ENCODE measurements around the gene FUT7.
A peak's percentile ranks its signal among the peaks of the same experiment; 100 is the strongest.

GRCh38 chr9:137042751-137043727, 11.2 kb upstream of the FUT7 start:
- TF ChIP-seq POLR2AphosphoS5 (IDR thresholded peaks at IDR 0.05) (peak; percentile 39 to 51), POLR2A (IDR thresholded peaks at IDR 0.05; ENCODE audit: low read depth) (no peak)
- TF ChIP-seq, protein P1, sequence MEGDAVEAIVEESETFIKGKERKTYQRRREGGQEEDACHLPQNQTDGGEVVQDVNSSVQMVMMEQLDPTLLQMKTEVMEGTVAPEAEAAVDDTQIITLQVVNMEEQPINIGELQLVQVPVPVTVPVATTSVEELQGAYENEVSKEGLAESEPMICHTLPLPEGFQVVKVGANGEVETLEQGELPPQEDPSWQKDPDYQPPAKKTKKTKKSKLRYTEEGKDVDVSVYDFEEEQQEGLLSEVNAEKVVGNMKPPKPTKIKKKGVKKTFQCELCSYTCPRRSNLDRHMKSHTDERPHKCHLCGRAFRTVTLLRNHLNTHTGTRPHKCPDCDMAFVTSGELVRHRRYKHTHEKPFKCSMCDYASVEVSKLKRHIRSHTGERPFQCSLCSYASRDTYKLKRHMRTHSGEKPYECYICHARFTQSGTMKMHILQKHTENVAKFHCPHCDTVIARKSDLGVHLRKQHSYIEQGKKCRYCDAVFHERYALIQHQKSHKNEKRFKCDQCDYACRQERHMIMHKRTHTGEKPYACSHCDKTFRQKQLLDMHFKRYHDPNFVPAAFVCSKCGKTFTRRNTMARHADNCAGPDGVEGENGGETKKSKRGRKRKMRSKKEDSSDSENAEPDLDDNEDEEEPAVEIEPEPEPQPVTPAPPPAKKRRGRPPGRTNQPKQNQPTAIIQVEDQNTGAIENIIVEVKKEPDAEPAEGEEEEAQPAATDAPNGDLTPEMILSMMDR (IDR thresholded peaks at IDR 0.05) = no peak

All from esophagus muscularis mucosa (tissue), 3 donors.